ENCODE measurements around the gene MYL7. TPM values are rescaled to one million over a fixed set of nuclear protein-coding genes. Genes with fewer than 3 reads are reported as not detected.

The MYL7 gene
- total RNA-seq, 4 donors from 2014 or later: not detected

GRCh38 chr7:44122529-44122928 lies 18.6 kb downstream of the MYL7 start:
- WGBS, 2 donors: 61 to 66% methylated on average over 1 of the region's 1 CpG
- Histone ChIP-seq H3K9me3 (no peaks in the 10 kb centered on the region), H3K4me3 (replicated peaks in 1 of 3) (peak overlapping the region in 2 of 3 donors; percentile 41 to 69), H3K4me1 (peaks cover 6 to 9% of the 10 kb centered on the region in 2 donors), H3K27me3 (no peaks in the 10 kb centered on the region), H3K27ac (peak overlapping the region in 1 of 3 donors; percentile 41), H3K36me3 (peaks cover 9 to 12% of the 10 kb centered on the region in 2 donors)
- no peak for TF ChIP-seq POLR2A (IDR thresholded peaks at IDR 0.05)
- DNase-seq: no peak
- intact Hi-C loops (cut with DNase I): loop anchor here (10.0 kb wide), 1 partner anchor 82 kb away; the partner anchor contains the start of gene YKT6

- Histone ChIP-seq H3K27me3 (no peaks in the 10 kb centered on the region), H3K9me3 (no peaks in the 10 kb centered on the region), H3K4me1 (peaks cover 6 to 9% of the 10 kb centered on the region in 2 donors), H3K27ac (no peak overlapping the region), H3K4me3 (replicated peaks in 1 of 3) (no peak overlapping the region), H3K36me3 (peaks cover 9 to 14% of the 10 kb centered on the region in 2 donors)
- 93 to 97% methylated on average over 12 of the region's 12 CpGs for WGBS, 2 donors
- TF ChIP-seq CTCF (IDR thresholded peaks at IDR 0.05) (no peak), POLR2A (IDR thresholded peaks at IDR 0.05) (no peak)
- intact Hi-C loops (cut with DNase I): loop anchor here (10.0 kb wide), 1 partner anchor 83 kb away; the partner anchor contains the start of gene YKT6
- DNase-seq: no peak
These were observed 19.2 kb downstream of the MYL7 start for GRCh38 chr7:44121761-44122420.

GRCh38 chr7:44120395-44120794 lies 20.7 kb downstream of the MYL7 start:
- no peaks in the 10 kb centered on the region for H3K27me3 ChIP-seq
- H3K4me3 ChIP-seq (replicated peaks in 1 of 3): no peak overlapping the region
- H3K9me3 ChIP-seq: no peaks in the 10 kb centered on the region
- no peak for TF ChIP-seq POLR2A (IDR thresholded peaks at IDR 0.05)
- TF ChIP-seq CTCF (IDR thresholded peaks at IDR 0.05): no peak
- intact Hi-C loops (cut with DNase I): loop anchor here (10.0 kb wide), 1 partner anchor 84 kb away; the partner anchor contains the start of gene YKT6
- H3K27ac ChIP-seq: no peak overlapping the region
- H3K4me1 ChIP-seq: peaks cover 6 to 9% of the 10 kb centered on the region in 2 donors
- DNase-seq: no peak
- 88 to 90% methylated on average over 6 of the region's 6 CpGs for WGBS, 2 donors
- peaks cover 9 to 14% of the 10 kb centered on the region in 2 donors for H3K36me3 ChIP-seq

- Histone ChIP-seq H3K36me3 (peaks cover 9 to 14% of the 10 kb centered on the region in 2 donors), H3K4me1 (peaks cover 6 to 9% of the 10 kb centered on the region in 2 donors)
- TF ChIP-seq CTCF (IDR thresholded peaks at IDR 0.05) (no peak), POLR2A (IDR thresholded peaks at IDR 0.05) (no peak)
These were observed 21.2 kb downstream of the MYL7 start for GRCh38 chr7:44119829-44120380.

GRCh38 chr7:44117801-44118429 lies 23.2 kb downstream of the MYL7 start:
- H3K27ac ChIP-seq: no peak overlapping the region
- no peak for DNase-seq
- H3K4me1 ChIP-seq: peaks cover 6 to 9% of the 10 kb centered on the region in 2 donors
- H3K27me3 ChIP-seq: no peaks in the 10 kb centered on the region
- no peak overlapping the region for H3K4me3 ChIP-seq (replicated peaks in 1 of 3)
- peaks cover 9 to 21% of the 10 kb centered on the region in 2 donors for H3K36me3 ChIP-seq
- intact Hi-C loops (cut with DNase I): loop anchor here (5.0 kb wide), 1 partner anchor 41 kb away; no protein-coding TSS in a partner anchor
- TF ChIP-seq CTCF (IDR thresholded peaks at IDR 0.05) (no peak), POLR2A (IDR thresholded peaks at IDR 0.05) (no peak)
- H3K9me3 ChIP-seq: no peaks in the 10 kb centered on the region
- WGBS, 2 donors: 89 to 94% methylated on average over 11 to 12 of the region's 13 CpGs

More at GRCh38 chr7:44119829-44120380, 21.2 kb downstream of the MYL7 start:
- Histone ChIP-seq H3K27ac (no peak overlapping the region), H3K9me3 (no peaks in the 10 kb centered on the region), H3K4me3 (replicated peaks in 1 of 3) (no peak overlapping the region), H3K27me3 (no peaks in the 10 kb centered on the region)
- no peak for DNase-seq
- 93 to 98% methylated on average over 8 of the region's 8 CpGs for WGBS, 2 donors
- intact Hi-C loops (cut with DNase I): loop anchor here (5.0 to 10.0 kb wide), 2 partner anchors 43 to 85 kb away; partner anchors contain the start of gene YKT6

Measured in thyroid gland (tissue), 4 donors.